ENCODE results near the gene GC. TPM values are rescaled to one million over a fixed set of nuclear protein-coding genes. Genes with fewer than 3 reads are reported as not detected.

The GC gene
- total and polyA plus RNA-seq, 2 of the 8 experiments (the other 6 are each of a cell fraction or from before 2014, with no cell fraction given) = 0.09 to 0.34 TPM

DNA sequence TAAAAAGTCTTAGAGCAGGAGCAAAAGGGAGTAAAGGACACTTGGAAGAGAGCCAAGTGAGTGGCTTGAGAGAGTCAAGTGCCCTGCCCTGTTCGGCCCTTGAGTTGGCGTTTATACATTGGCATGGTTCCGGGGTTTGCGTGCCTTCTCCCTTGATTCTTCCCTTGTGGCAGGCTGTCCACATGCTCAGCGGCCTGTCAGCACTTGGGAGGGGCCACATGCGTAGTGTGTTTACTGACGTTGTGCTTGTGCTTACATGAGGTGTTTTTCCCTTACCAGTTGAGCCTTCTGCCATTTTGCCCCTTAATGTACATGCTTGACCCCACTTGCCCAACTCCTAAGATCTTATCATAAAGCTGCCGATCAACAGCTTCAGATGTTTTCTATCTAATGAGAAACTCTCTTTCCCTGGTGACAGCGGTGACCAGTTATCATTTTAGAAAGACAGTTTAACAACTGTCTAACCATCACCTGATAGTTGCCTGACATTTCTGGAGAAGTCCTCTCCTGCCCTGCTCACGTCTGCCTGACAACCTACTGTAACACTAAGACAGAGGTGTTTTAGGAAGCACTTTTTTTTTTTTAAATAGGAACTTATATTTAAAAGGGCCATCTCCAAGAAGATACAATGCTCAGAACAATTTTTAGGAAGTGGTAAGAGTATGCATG, 49.5 kb upstream of the GC start:
- no peak overlapping the region for H3K14ac ChIP-seq (ENCODE audit: insufficient read length)
- no peak overlapping the region for H3K9ac ChIP-seq (replicated peaks in 1 of 4; ENCODE audit: extremely low read depth in 1 of 4, low read depth in 3 of 4, low read length in 3 of 4)
- no peak overlapping the region for H3K4me3 ChIP-seq (ENCODE audit: extremely low read depth in 1 of 4, insufficient read depth in 2 of 4, low read depth in 3 of 4, low read length in 4 of 4)
- peak overlapping the region; percentile 85; the same call in 1 of the 2 replicates for H2BK12ac ChIP-seq (ENCODE audit: low read depth, low read length)
- FAIRE-seq = no peak
- no peaks in the 10 kb centered on the region for H4K20me1 ChIP-seq (replicated peaks in 1 of 2; ENCODE audit: control insufficient read depth in 1 of 2, insufficient read depth in 2 of 2, low read length in 2 of 2)
- H3K79me1 ChIP-seq (ENCODE audit: low read depth, low read length) = no peaks in the 10 kb centered on the region
- 93% methylated on average over 10 of the region's 10 CpGs; no CpG with 5 or more reads in 1 of the 2 experiments for WGBS, 2 experiments (ENCODE audit: extremely low coverage in 1 of 2, insufficient coverage in 1 of 2, insufficient read length in 1 of 2, insufficient replicate concordance in 2 of 2, low coverage in 1 of 2, low lambda C conversion rate in 2 of 2, missing lambda C conversion rate in 1 of 2)
- no peak overlapping the region for H4K5ac ChIP-seq (ENCODE audit: insufficient read length, low read depth, low read length)
- H3K18ac ChIP-seq (ENCODE audit: extremely low read depth, low read length) = no peak overlapping the region
- CTCF ChIA-PET (ENCODE audit: partially characterized antibody) = no interaction called here
- peak overlapping the region; percentile 38 for H2BK120ac ChIP-seq (replicated peaks; ENCODE audit: low read depth, low read length)
- H2AK5ac ChIP-seq (ENCODE audit: low read depth, low read length) = no peak overlapping the region
- H2BK20ac ChIP-seq (ENCODE audit: low read length) = no peak overlapping the region
- H3K27me3 ChIP-seq (replicated peaks in 1 of 4; ENCODE audit: control insufficient read depth in 3 of 4, extremely low read depth in 1 of 4, insufficient read depth in 3 of 4, low read length in 3 of 4) = no peaks in the 10 kb centered on the region
- TF ChIP-seq POU5F1 (IDR thresholded peaks at IDR 0.05; ENCODE audit: low read depth, low read length) = no peak
- TF ChIP-seq TCF12 (IDR thresholded peaks at IDR 0.05; ENCODE audit: low read depth, low read length) = no peak
- no peak for TF ChIP-seq CHD1 (IDR thresholded peaks at IDR 0.05; ENCODE audit: low read depth, low read length)
- no peak for TF ChIP-seq SIX5 (IDR thresholded peaks at IDR 0.05; ENCODE audit: low read depth, low read length)
- TF ChIP-seq CHD2 (IDR thresholded peaks at IDR 0.05; ENCODE audit: low read length) = no peak
- no peak for TF ChIP-seq HDAC2 (IDR thresholded peaks at IDR 0.05; ENCODE audit: borderline replicate concordance in 1 of 2, low read depth in 2 of 2, low read length in 2 of 2)
- TF ChIP-seq, protein P1, sequence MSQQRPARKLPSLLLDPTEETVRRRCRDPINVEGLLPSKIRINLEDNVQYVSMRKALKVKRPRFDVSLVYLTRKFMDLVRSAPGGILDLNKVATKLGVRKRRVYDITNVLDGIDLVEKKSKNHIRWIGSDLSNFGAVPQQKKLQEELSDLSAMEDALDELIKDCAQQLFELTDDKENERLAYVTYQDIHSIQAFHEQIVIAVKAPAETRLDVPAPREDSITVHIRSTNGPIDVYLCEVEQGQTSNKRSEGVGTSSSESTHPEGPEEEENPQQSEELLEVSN (IDR thresholded peaks at IDR 0.05) = no peak
- TF ChIP-seq SUZ12 (IDR thresholded peaks at IDR 0.05; ENCODE audit: low read length) = no peak
- no peaks in the 10 kb centered on the region for H3K36me3 ChIP-seq (ENCODE audit: control insufficient read depth in 2 of 4, insufficient read depth in 4 of 4, low read length in 3 of 4)
- no peak overlapping the region; the same call in 1 of the 2 replicates for H2BK15ac ChIP-seq (ENCODE audit: low read length)
- no peaks in the 10 kb centered on the region for H3K23me2 ChIP-seq (ENCODE audit: low read depth, low read length)
- no peak overlapping the region for H4K8ac ChIP-seq (ENCODE audit: extremely low read depth, insufficient read depth, low read length)
- no peaks in the 10 kb centered on the region for H3K79me2 ChIP-seq (ENCODE audit: control insufficient read depth in 1 of 2, insufficient read depth in 2 of 2, low read length in 2 of 2)
- no peak overlapping the region for H3K27ac ChIP-seq (ENCODE audit: low read depth, low read length)
- no peak overlapping the region for H2BK5ac ChIP-seq (ENCODE audit: low read depth, low read length)
- no peak overlapping the region for H3K4ac ChIP-seq (replicated peaks; ENCODE audit: insufficient read length, low read depth, low read length)
- H2AFZ ChIP-seq (ENCODE audit: low read length) = no peak overlapping the region
- H3K4me1 ChIP-seq (replicated peaks in 1 of 4; ENCODE audit: control insufficient read depth in 3 of 4, insufficient read depth in 4 of 4, low read length in 3 of 4) = peaks cover 0 to 19% (median 4%) of the 10 kb centered on the region in 4 experiments; a peak in 5 of 7 replicates
- H3K23ac ChIP-seq (ENCODE audit: insufficient read length) = no peak overlapping the region
- POLR2A ChIA-PET (ENCODE audit: partially characterized antibody) = no interaction called here
- no peak overlapping the region for H3K56ac ChIP-seq (replicated peaks; ENCODE audit: insufficient read length, low read depth, low read length)
- H3K9me3 ChIP-seq (ENCODE audit: insufficient read depth in 2 of 2, low read depth in 1 of 2, low read length in 1 of 2) = no peaks in the 10 kb centered on the region
- DNase-seq (ENCODE audit: low read depth in 1 of 2, low spot score in 2 of 2) = no peak
- H3K4me2 ChIP-seq (ENCODE audit: insufficient read depth in 1 of 2, low read depth in 2 of 2, low read length in 2 of 2) = no peak overlapping the region
- H4K91ac ChIP-seq (replicated peaks; ENCODE audit: insufficient read length, low read length) = peak overlapping the region; percentile 45

All from H1 (cell line).